H1 (cell line): Measurements from ENCODE around the gene F11R. TPM values are rescaled to one million over a fixed set of nuclear protein-coding genes. Genes with fewer than 3 reads are reported as not detected.

ENCODE experiments used
- CTCF ChIA-PET: fragments of 300-600 bp; sonication (Branson Sonifier 250); formaldehyde crosslinking; loops from one replicate; lab custom pipeline; 2021; ENCODE audit not compliant: partially characterized antibody; lab: Charles Lee
- POLR2A ChIA-PET: fragments of 300-600 bp; sonication (Branson Sonifier 250); formaldehyde crosslinking; loops from one replicate; lab custom pipeline; 2021; ENCODE audit warnings: inconsistent platforms; ENCODE audit not compliant: partially characterized antibody; lab: Charles Lee
- DNase-seq, 2 experiments: peaks; one replicate each; pipeline versions ENCODE4 v3.0.0 to v3.0.0-alpha.2; 2010 to 2022; ENCODE audit warnings: low spot score in 2 of 2, low read depth in 1 of 2, mixed read lengths in 1 of 2
- FAIRE-seq: peaks from 2 replicates; lab custom pipeline; 2011; peaks lifted over from hg19 to GRCh38; lab: Jason Lieb, UNC
- H2AFZ ChIP-seq: 2 replicates; pipeline ENCODE4 v1.8.1; 2012; ENCODE audit warnings: low read length, inconsistent platforms
- H2AK5ac ChIP-seq: 2 replicates; pipeline ENCODE4 v1.6.1; 2013; ENCODE audit warnings: low read depth, low read length
- H2BK120ac ChIP-seq: replicated peaks from 2 replicates; pipeline ENCODE3; 2013; ENCODE audit warnings: low read depth, low read length, inconsistent platforms
- H2BK12ac ChIP-seq: 2 replicates; pipeline ENCODE4 v1.6.1; 2013; ENCODE audit warnings: low read depth, low read length
- H2BK15ac ChIP-seq: 2 replicates; pipeline ENCODE4 v1.6.1; 2013; ENCODE audit warnings: low read length
- H2BK20ac ChIP-seq: 2 replicates; pipeline ENCODE4 v1.6.1; 2013; ENCODE audit warnings: low read length
- H2BK5ac ChIP-seq: 2 replicates; pipeline ENCODE4 v1.6.1; 2013; ENCODE audit warnings: low read depth, low read length
- H3K14ac ChIP-seq: 2 replicates; pipeline ENCODE4 v1.6.1; 2013; ENCODE audit warnings: inconsistent platforms; ENCODE audit not compliant: insufficient read length
- H3K18ac ChIP-seq: 2 replicates; pipeline ENCODE4 v1.6.1; 2013; ENCODE audit warnings: low read length; ENCODE audit errors: extremely low read depth
- H3K23ac ChIP-seq: 2 replicates; pipeline ENCODE4 v1.6.1; 2013; ENCODE audit warnings: inconsistent platforms; ENCODE audit not compliant: insufficient read length
- H3K23me2 ChIP-seq: 2 replicates; pipeline ENCODE4 v1.6.1; 2013; ENCODE audit warnings: low read depth, low read length
- H3K27ac ChIP-seq: 2 replicates; pipeline ENCODE4 v1.6.1; 2011; ENCODE audit warnings: low read depth, low read length, inconsistent platforms
- H3K27me3 ChIP-seq, 4 experiments: replicated peaks in 1 of 4; 1 replicate in 1 of 4; 2 replicates in 3 of 4; pipeline versions ENCODE4 v1.6.1 to v1.8.1; 2011 to 2013; ENCODE audit warnings: low read length in 3 of 4, mild to moderate bottlenecking in 3 of 4, inconsistent platforms in 2 of 4, mixed read lengths in 2 of 4, moderate library complexity in 1 of 4; ENCODE audit not compliant: control insufficient read depth in 3 of 4, insufficient read depth in 3 of 4; ENCODE audit errors: extremely low read depth in 1 of 4
- H3K36me3 ChIP-seq, 4 experiments: 2 replicates each; pipeline versions ENCODE4 v1.6.1 to v1.8.1; 2011 to 2013; ENCODE audit warnings: mild to moderate bottlenecking in 4 of 4, low read length in 3 of 4, moderate library complexity in 2 of 4, control low read depth in 1 of 4, inconsistent platforms in 1 of 4; ENCODE audit not compliant: insufficient read depth in 4 of 4, control insufficient read depth in 2 of 4
- H3K4ac ChIP-seq: replicated peaks from 2 replicates; pipeline ENCODE3; 2013; ENCODE audit warnings: low read length, low read depth, mixed read lengths, inconsistent platforms; ENCODE audit not compliant: insufficient read length
- H3K4me1 ChIP-seq, 4 experiments: replicated peaks in 1 of 4; 1 replicate in 1 of 4; 2 replicates in 3 of 4; pipeline versions ENCODE4 v1.6.1 to v1.8.1; 2011 to 2013; ENCODE audit warnings: low read length in 3 of 4, inconsistent platforms in 2 of 4, mixed read lengths in 1 of 4; ENCODE audit not compliant: insufficient read depth in 4 of 4, control insufficient read depth in 3 of 4
- H3K4me2 ChIP-seq, 2 experiments: 2 replicates each; pipeline versions ENCODE4 v1.6.1 to v1.8.1; 2011 to 2013; ENCODE audit warnings: low read depth in 2 of 2, low read length in 2 of 2, control low read depth in 1 of 2, inconsistent platforms in 1 of 2, mild to moderate bottlenecking in 1 of 2; ENCODE audit not compliant: insufficient read depth in 1 of 2
- H3K4me3 ChIP-seq, 4 experiments: fragments of 200-600, 300-600 bp in 1 of 4; sonication (generic), shearing (Covaris generic), sonication (Bioruptor Twin) in 1 of 4; 2 replicates each; pipeline versions ENCODE4 v1.5.1 to v1.8.1; 2011 to 2016; ENCODE audit warnings: low read length in 4 of 4, low read depth in 3 of 4, control low read depth in 2 of 4, inconsistent platforms in 2 of 4, mild to moderate bottlenecking in 2 of 4, mixed read lengths in 1 of 4, moderate library complexity in 1 of 4; ENCODE audit not compliant: insufficient read depth in 2 of 4; ENCODE audit errors: extremely low read depth in 1 of 4
- H3K56ac ChIP-seq: replicated peaks from 2 replicates; pipeline ENCODE3; 2013; ENCODE audit warnings: low read depth, mild to moderate bottlenecking, mixed read lengths, low read length, inconsistent platforms; ENCODE audit not compliant: insufficient read length
- H3K79me1 ChIP-seq: 2 replicates; pipeline ENCODE4 v1.6.1; 2013; ENCODE audit warnings: low read depth, low read length, control low read depth
- H3K79me2 ChIP-seq, 2 experiments: 2 replicates each; pipeline versions ENCODE4 v1.6.1 to v1.8.1; 2012 to 2013; ENCODE audit warnings: low read length in 2 of 2, mild to moderate bottlenecking in 2 of 2, inconsistent platforms in 1 of 2; ENCODE audit not compliant: insufficient read depth in 2 of 2, control insufficient read depth in 1 of 2
- H3K9ac ChIP-seq, 4 experiments: replicated peaks in 1 of 4; 1 replicate in 1 of 4; 2 replicates in 3 of 4; pipeline versions ENCODE4 v1.6.1 to v1.8.1; 2011 to 2013; ENCODE audit warnings: low read depth in 3 of 4, low read length in 3 of 4, control low read depth in 2 of 4, mild to moderate bottlenecking in 2 of 4, moderate library complexity in 2 of 4, inconsistent platforms in 1 of 4; ENCODE audit errors: extremely low read depth in 1 of 4
- H3K9me3 ChIP-seq, 2 experiments: 2 replicates each; pipeline versions ENCODE4 v1.6.1 to v1.8.1; 2012 to 2013; ENCODE audit warnings: mild to moderate bottlenecking in 2 of 2, moderate library complexity in 2 of 2, control low read depth in 1 of 2, inconsistent platforms in 1 of 2, low read depth in 1 of 2, low read length in 1 of 2, mixed read lengths in 1 of 2; ENCODE audit not compliant: insufficient read depth in 2 of 2
- H4K20me1 ChIP-seq, 2 experiments: replicated peaks in 1 of 2; 2 replicates each; pipeline versions ENCODE3 to v1.8.1; 2011 to 2013; ENCODE audit warnings: inconsistent platforms in 2 of 2, low read length in 2 of 2, mild to moderate bottlenecking in 1 of 2; ENCODE audit not compliant: insufficient read depth in 2 of 2, control insufficient read depth in 1 of 2
- H4K5ac ChIP-seq: 2 replicates; pipeline ENCODE4 v1.6.1; 2013; ENCODE audit warnings: low read length, low read depth, mixed read lengths, inconsistent platforms; ENCODE audit not compliant: insufficient read length
- H4K8ac ChIP-seq: 2 replicates; pipeline ENCODE4 v1.8.0; 2013; ENCODE audit warnings: mild to moderate bottlenecking, moderate library complexity, low read length, inconsistent platforms; ENCODE audit not compliant: insufficient read depth; ENCODE audit errors: extremely low read depth
- H4K91ac ChIP-seq: replicated peaks from 2 replicates; pipeline ENCODE3; 2013; ENCODE audit warnings: low read length, mixed read lengths, inconsistent platforms; ENCODE audit not compliant: insufficient read length
- ASH2L ChIP-seq: fragments of 200-600, 300-600 bp; sonication (generic); IDR thresholded peaks from one replicate; pipeline ENCODE4 v1.7.1; 2017; ENCODE audit warnings: low read length
- BACH1 ChIP-seq: IDR thresholded peaks from 2 replicates; pipeline ENCODE4 v1.6.1; 2012; ENCODE audit warnings: low read length, improper control_type of control experiment
- CHD1 ChIP-seq: IDR thresholded peaks from 2 replicates; pipeline ENCODE4 v1.6.1; 2012; ENCODE audit warnings: low read depth, low read length, improper control_type of control experiment
- EP300 ChIP-seq, 2 experiments: IDR thresholded peaks; 1 replicate in 1 of 2; 2 replicates in 1 of 2; pipeline ENCODE4 v1.6.1; 2011 to 2012; ENCODE audit warnings: low read depth in 2 of 2, low read length in 2 of 2, mild to moderate bottlenecking in 2 of 2, borderline replicate concordance in 1 of 2, inconsistent platforms in 1 of 2, moderate library complexity in 1 of 2
- MAFK ChIP-seq: IDR thresholded peaks from 2 replicates; pipeline ENCODE4 v1.6.1; 2012; ENCODE audit warnings: low read depth, mild to moderate bottlenecking, improper control_type of control experiment, low read length
- NRF1 ChIP-seq: IDR thresholded peaks from 2 replicates; pipeline ENCODE4 v1.6.1; 2011; ENCODE audit warnings: mild to moderate bottlenecking, low read depth, low read length, improper control_type of control experiment
- POLR2A ChIP-seq, 2 experiments: IDR thresholded peaks; 1 replicate in 1 of 2; 2 replicates in 1 of 2; pipeline ENCODE4 v1.6.1; 2011; ENCODE audit warnings: low read depth in 2 of 2, low read length in 2 of 2, mild to moderate bottlenecking in 2 of 2; ENCODE audit errors: control extremely low read depth in 1 of 2
- POU5F1 ChIP-seq: IDR thresholded peaks from 2 replicates; pipeline ENCODE4 v1.6.1; 2011; ENCODE audit warnings: low read depth, mild to moderate bottlenecking, low read length, moderate library complexity
- SAP30 ChIP-seq: fragments of 300-600 bp; sonication (generic); IDR thresholded peaks from 2 replicates; pipeline ENCODE4 v1.7.1; 2012; ENCODE audit warnings: low read length, moderate library complexity, mild to moderate bottlenecking, inconsistent platforms; ENCODE audit not compliant: insufficient read depth, insufficient replicate concordance
- SIRT6 ChIP-seq: IDR thresholded peaks from one replicate; pipeline ENCODE4 v1.7.1; 2012; ENCODE audit warnings: low read length, inconsistent platforms
- SP1 ChIP-seq: IDR thresholded peaks from 2 replicates; pipeline ENCODE4 v1.6.1; 2011; ENCODE audit warnings: low read depth, low read length
- SRF ChIP-seq: IDR thresholded peaks from 2 replicates; pipeline ENCODE4 v1.6.1; 2011; ENCODE audit warnings: mild to moderate bottlenecking, low read depth, low read length, moderate library complexity
- TAF7 ChIP-seq: optimal IDR thresholded peaks from 2 replicates; pipeline ENCODE3; 2011; ENCODE audit warnings: low read depth, mild to moderate bottlenecking, inconsistent platforms, low read length, moderate library complexity, borderline replicate concordance
- WGBS, 2 experiments: shearing (Covaris generic) in 1 of 2; methylation state at CpG; one replicate each; pipeline versions ENCODE4 v1.1.6 to v1.1.7; 2013 to 2015; ENCODE audit warnings: low lambda C conversion rate in 2 of 2, mixed read lengths in 2 of 2, inconsistent platforms in 1 of 2, low coverage in 1 of 2, missing lambda C conversion rate in 1 of 2; ENCODE audit not compliant: insufficient replicate concordance in 2 of 2, insufficient coverage in 1 of 2, insufficient read length in 1 of 2; ENCODE audit errors: extremely low coverage in 1 of 2, missing lambda C conversion rate in 1 of 2; 5-methylcytosine and 5-hydroxymethylcytosine counted together
- polyA plus RNA-seq, 7 experiments: library from polyadenylated mRNA; depleted of rRNA in 3 of 7; stranded (reverse) in 5 of 7; unstranded in 2 of 7; fragments of >200 nt in 5 of 7; fragments of 200-250 nt in 2 of 7; gene quantifications; 1 replicate in 5 of 7; 2 replicates in 1 of 7; 4 replicates in 1 of 7; pipeline versions ENCODE4 v1.2.1 to v1.2.3, GENCODE V29; 2011 to 2013; ENCODE audit warnings: missing spikeins in 2 of 7, mixed read lengths in 2 of 7
- total RNA-seq: library from RNA; stranded (reverse); fragmentation: NEBNext Ultra II Directional; extraction: Animal tissue kit (Norgen Biotek cat#: 25700); gene quantifications from 2 replicates; pipeline ENCODE4 v1.2.1, GENCODE V29; 2021
- TF ChIP-seq, protein P1 (sequence below): IDR thresholded peaks from 2 replicates; pipeline ENCODE4 v1.6.1; 2012; ENCODE audit warnings: inconsistent platforms
- TF ChIP-seq, protein P2 (sequence below): IDR thresholded peaks from 2 replicates; pipeline ENCODE4 v1.6.1; 2011; ENCODE audit warnings: low read depth, mild to moderate bottlenecking, low read length; ENCODE audit not compliant: insufficient read depth

Gene F11R
- total and polyA plus RNA-seq, 2 of the 8 experiments (the other 6 are each of a cell fraction or from before 2014, with no cell fraction given): 159 to 200 TPM

DNA sequence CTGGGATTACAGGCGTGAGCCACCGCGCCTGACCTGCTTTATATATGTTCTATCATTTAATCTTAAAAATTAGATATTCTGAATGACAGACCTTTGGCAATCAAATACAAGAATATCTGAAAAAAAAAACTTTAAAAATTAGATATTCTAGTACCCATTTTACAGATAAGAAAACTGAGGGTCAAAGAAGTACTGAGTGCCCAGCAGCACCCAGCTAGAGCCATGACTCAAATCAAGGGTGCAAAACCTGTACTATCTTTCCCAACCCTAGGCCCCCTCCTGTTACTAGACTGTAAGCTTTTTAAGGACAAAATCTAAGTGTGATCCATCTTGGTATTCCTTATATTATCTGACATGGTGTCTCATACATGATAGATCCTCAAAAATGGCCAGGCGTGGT lies 40.5 kb upstream of the F11R start:
- no peak for FAIRE-seq
- no peaks in the 10 kb centered on the region for H3K36me3 ChIP-seq

More for the DNA sequence above, 40.5 kb upstream of the F11R start:
- no peak for DNase-seq
- no peak overlapping the region for H2BK15ac ChIP-seq
- ChIA-PET POLR2A (interaction anchor here (1.2 to 4.6 kb wide), 2 partner anchors 12 to 15 kb away, joined by 3 to 28 read pairs; partner anchors contain the start of gene USF1), CTCF (interaction anchor here (1.0 to 3.9 kb wide), 3 partner anchors 10 to 131 kb away, joined by 3 to 29 read pairs (median 4); partner anchors contain the start of genes ARHGAP30 and KLHDC9)
- H3K79me2 ChIP-seq: no peaks in the 10 kb centered on the region
- H2BK20ac ChIP-seq: no peak overlapping the region
- no peak overlapping the region for H3K9ac ChIP-seq
- H4K8ac ChIP-seq: no peak overlapping the region
- no peak overlapping the region for H3K14ac ChIP-seq
- no peak overlapping the region for H2BK5ac ChIP-seq
- no peak overlapping the region for H3K4ac ChIP-seq
- H3K9me3 ChIP-seq: no peaks in the 10 kb centered on the region
- no peak overlapping the region for H4K5ac ChIP-seq
- no peaks in the 10 kb centered on the region for H4K20me1 ChIP-seq
- no peaks in the 10 kb centered on the region for H3K79me1 ChIP-seq
- no peaks in the 10 kb centered on the region for H3K27me3 ChIP-seq
- H2BK120ac ChIP-seq: no peak overlapping the region
- no peak overlapping the region for H2AFZ ChIP-seq
- H3K18ac ChIP-seq: no peak overlapping the region
- no peak overlapping the region for H2AK5ac ChIP-seq
- WGBS, 2 experiments: 92% methylated on average over 4 of the region's 4 CpGs; no CpG with 5 or more reads in 1 of the 2 experiments
- H3K23ac ChIP-seq: no peak overlapping the region
- H3K23me2 ChIP-seq: no peaks in the 10 kb centered on the region
- H3K4me1 ChIP-seq: no peaks in the 10 kb centered on the region
- no peak overlapping the region for H4K91ac ChIP-seq
- H3K4me2 ChIP-seq: no peak overlapping the region
- H2BK12ac ChIP-seq: no peak overlapping the region
- TF ChIP-seq POLR2A (IDR thresholded peaks at IDR 0.05; ENCODE audit: control extremely low read depth in 1 of 2, low read depth in 2 of 2, low read length in 2 of 2) (no peak), SAP30 (no peak), TAF7 (no peak), EP300 (IDR thresholded peaks at IDR 0.05; ENCODE audit: borderline replicate concordance in 1 of 2, low read depth in 2 of 2, low read length in 2 of 2) (no peak), SP1 (no peak), NRF1 (no peak), SIRT6 (no peak), SRF (no peak), BACH1 (no peak), ASH2L (no peak), MAFK (no peak), CHD1 (no peak), POU5F1 (no peak)
- TF ChIP-seq, protein P1, sequence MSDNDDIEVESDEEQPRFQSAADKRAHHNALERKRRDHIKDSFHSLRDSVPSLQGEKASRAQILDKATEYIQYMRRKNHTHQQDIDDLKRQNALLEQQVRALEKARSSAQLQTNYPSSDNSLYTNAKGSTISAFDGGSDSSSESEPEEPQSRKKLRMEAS: no peak
- TF ChIP-seq, protein P2, sequence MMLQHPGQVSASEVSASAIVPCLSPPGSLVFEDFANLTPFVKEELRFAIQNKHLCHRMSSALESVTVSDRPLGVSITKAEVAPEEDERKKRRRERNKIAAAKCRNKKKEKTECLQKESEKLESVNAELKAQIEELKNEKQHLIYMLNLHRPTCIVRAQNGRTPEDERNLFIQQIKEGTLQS: no peak
- no peak overlapping the region for H3K4me3 ChIP-seq
- H3K56ac ChIP-seq: no peak overlapping the region
- H3K27ac ChIP-seq: no peak overlapping the region
